ENCODE data around the gene RAI1. TPM values are rescaled to one million over a fixed set of nuclear protein-coding genes. Genes with fewer than 3 reads are reported as not detected.

RAI1 gene
- total RNA-seq, 1 donor from 2014 or later, result 46.2 TPM

- H3K27ac Mint-ChIP-seq (ENCODE audit: unreplicated experiment), result no peak overlapping the region
- peaks cover 10% of the 10 kb centered on the region for H3K9me3 Mint-ChIP-seq (ENCODE audit: unreplicated experiment)
- H3K27me3 Mint-ChIP-seq (ENCODE audit: unreplicated experiment), result peaks cover 8% of the 10 kb centered on the region
- peaks cover 3% of the 10 kb centered on the region for H3K4me1 Mint-ChIP-seq (ENCODE audit: unreplicated experiment)
- DNase-seq (ENCODE audit: low spot score), result no peak
- no peak for TF ChIP-seq CTCF (IDR thresholded peaks at IDR 0.05; ENCODE audit: unreplicated experiment)
- H3K36me3 Mint-ChIP-seq (ENCODE audit: low read depth, unreplicated experiment), result no peaks in the 10 kb centered on the region
- no peak overlapping the region for H3K4me3 Mint-ChIP-seq (ENCODE audit: unreplicated experiment)
Measured at GRCh38 chr17:17647524-17648178, 33.6 kb upstream of the RAI1 start.

GRCh38 chr17:17648762-17649161 is 32.5 kb upstream of the RAI1 start:
- Mint-ChIP-seq H3K27ac (ENCODE audit: unreplicated experiment) (no peak overlapping the region), H3K27me3 (ENCODE audit: unreplicated experiment) (peaks cover 8% of the 10 kb centered on the region), H3K9me3 (ENCODE audit: unreplicated experiment) (peaks cover 10% of the 10 kb centered on the region), H3K4me1 (ENCODE audit: unreplicated experiment) (peaks cover 3% of the 10 kb centered on the region), H3K36me3 (ENCODE audit: low read depth, unreplicated experiment) (no peaks in the 10 kb centered on the region), H3K4me3 (ENCODE audit: unreplicated experiment) (no peak overlapping the region)
- no peak for TF ChIP-seq CTCF (IDR thresholded peaks at IDR 0.05; ENCODE audit: unreplicated experiment)
- DNase-seq (ENCODE audit: low spot score), result no peak

GRCh38 chr17:17650959-17651358 is 30.3 kb upstream of the RAI1 start:
- H3K27ac Mint-ChIP-seq (ENCODE audit: unreplicated experiment), result no peak overlapping the region
- peaks cover 7% of the 10 kb centered on the region for H3K27me3 Mint-ChIP-seq (ENCODE audit: unreplicated experiment)
- peaks cover 3% of the 10 kb centered on the region for H3K4me1 Mint-ChIP-seq (ENCODE audit: unreplicated experiment)
- H3K9me3 Mint-ChIP-seq (ENCODE audit: unreplicated experiment), result peaks cover 10% of the 10 kb centered on the region
- no peak for DNase-seq (ENCODE audit: low spot score)
- no peaks in the 10 kb centered on the region for H3K36me3 Mint-ChIP-seq (ENCODE audit: low read depth, unreplicated experiment)
- H3K4me3 Mint-ChIP-seq (ENCODE audit: unreplicated experiment), result no peak overlapping the region
- no peak for TF ChIP-seq CTCF (IDR thresholded peaks at IDR 0.05; ENCODE audit: unreplicated experiment)

GRCh38 chr17:17653343-17653742 is 27.9 kb upstream of the RAI1 start:
- Mint-ChIP-seq H3K4me1 (ENCODE audit: unreplicated experiment) (peaks cover 3% of the 10 kb centered on the region), H3K4me3 (ENCODE audit: unreplicated experiment) (no peak overlapping the region), H3K27me3 (ENCODE audit: unreplicated experiment) (no peaks in the 10 kb centered on the region), H3K36me3 (ENCODE audit: low read depth, unreplicated experiment) (no peaks in the 10 kb centered on the region), H3K27ac (ENCODE audit: unreplicated experiment) (no peak overlapping the region), H3K9me3 (ENCODE audit: unreplicated experiment) (peaks cover 10% of the 10 kb centered on the region)
- TF ChIP-seq CTCF (IDR thresholded peaks at IDR 0.05; ENCODE audit: unreplicated experiment), result no peak
- DNase-seq (ENCODE audit: low spot score), result no peak

- H3K4me1 Mint-ChIP-seq (ENCODE audit: unreplicated experiment), result peaks cover 11% of the 10 kb centered on the region
- DNase-seq (ENCODE audit: low spot score), result no peak
Measured at GRCh38 chr17:17659340-17659739, 21.9 kb upstream of the RAI1 start.

More at GRCh38 chr17:17659340-17659739, 21.9 kb upstream of the RAI1 start:
- no peaks in the 10 kb centered on the region for H3K9me3 Mint-ChIP-seq (ENCODE audit: unreplicated experiment)
- TF ChIP-seq CTCF (IDR thresholded peaks at IDR 0.05; ENCODE audit: unreplicated experiment), result no peak
- H3K4me3 Mint-ChIP-seq (ENCODE audit: unreplicated experiment), result no peak overlapping the region
- H3K27me3 Mint-ChIP-seq (ENCODE audit: unreplicated experiment), result peaks cover 10% of the 10 kb centered on the region
- H3K36me3 Mint-ChIP-seq (ENCODE audit: low read depth, unreplicated experiment), result no peaks in the 10 kb centered on the region
- H3K27ac Mint-ChIP-seq (ENCODE audit: unreplicated experiment), result no peak overlapping the region

Measured in endothelial cell (in vitro differentiated cells).